ENCODE results near the gene FYN.

DNA sequence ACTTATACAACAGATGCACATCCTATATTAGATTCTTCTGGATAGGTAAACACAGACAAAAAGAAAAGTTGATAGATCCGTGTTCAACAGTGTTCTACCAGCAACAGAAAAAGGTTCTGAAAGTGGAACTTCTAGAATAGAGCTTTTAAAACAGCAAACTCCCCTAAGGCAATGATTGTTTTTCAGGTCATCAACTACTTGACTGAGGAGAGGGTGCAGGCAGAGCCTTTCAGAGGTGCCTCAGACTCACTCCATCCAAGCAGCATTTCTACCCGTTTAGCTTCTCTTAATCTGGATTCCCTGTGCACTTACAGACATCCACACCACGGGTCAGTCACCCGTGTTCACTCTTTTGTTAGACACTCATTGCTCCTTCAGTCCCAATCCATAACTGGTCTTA is 28.9 kb downstream of the FYN start:
- TF ChIP-seq, protein P1, sequence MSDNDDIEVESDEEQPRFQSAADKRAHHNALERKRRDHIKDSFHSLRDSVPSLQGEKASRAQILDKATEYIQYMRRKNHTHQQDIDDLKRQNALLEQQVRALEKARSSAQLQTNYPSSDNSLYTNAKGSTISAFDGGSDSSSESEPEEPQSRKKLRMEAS (IDR thresholded peaks at IDR 0.05) = no peak
- TF ChIP-seq FOXM1 (IDR thresholded peaks at IDR 0.05; ENCODE audit: borderline replicate concordance, low read depth) = no peak
- TF ChIP-seq, protein P2, sequence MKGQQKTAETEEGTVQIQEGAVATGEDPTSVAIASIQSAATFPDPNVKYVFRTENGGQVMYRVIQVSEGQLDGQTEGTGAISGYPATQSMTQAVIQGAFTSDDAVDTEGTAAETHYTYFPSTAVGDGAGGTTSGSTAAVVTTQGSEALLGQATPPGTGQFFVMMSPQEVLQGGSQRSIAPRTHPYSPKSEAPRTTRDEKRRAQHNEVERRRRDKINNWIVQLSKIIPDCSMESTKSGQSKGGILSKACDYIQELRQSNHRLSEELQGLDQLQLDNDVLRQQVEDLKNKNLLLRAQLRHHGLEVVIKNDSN (IDR thresholded peaks at IDR 0.05) = no peak

All from Ishikawa (cell line).